H9 (cell line): ENCODE data around the gene RANGAP1. TPM values are rescaled to one million over a fixed set of nuclear protein-coding genes. Genes with fewer than 3 reads are reported as not detected.

Source experiments
- DNase-seq: peaks from one replicate; pipeline ENCODE4 v3.0.0-alpha.2; 2017
- H2AFZ ChIP-seq: one replicate; pipeline ENCODE4 v1.6.1; 2013; ENCODE audit warnings: mild to moderate bottlenecking, low read length, control low read depth, moderate library complexity
- H2AK5ac ChIP-seq: 2 replicates; pipeline ENCODE4 v1.6.1; 2013; ENCODE audit warnings: low read length, control low read depth, mixed read lengths; ENCODE audit not compliant: insufficient read length
- H2BK120ac ChIP-seq: one replicate; pipeline ENCODE4 v1.6.1; 2013; ENCODE audit warnings: low read depth, mild to moderate bottlenecking, low read length, control low read depth, inconsistent platforms; ENCODE audit not compliant: poor library complexity, severe bottlenecking
- H2BK12ac ChIP-seq: 2 replicates; pipeline ENCODE4 v1.6.1; 2013; ENCODE audit warnings: low read length, control low read depth, mixed read lengths, low read depth; ENCODE audit not compliant: insufficient read length
- H2BK15ac ChIP-seq: 2 replicates; pipeline ENCODE4 v1.6.1; 2013; ENCODE audit warnings: low read depth, low read length, control low read depth
- H2BK20ac ChIP-seq: one replicate; pipeline ENCODE4 v1.6.1; 2013; ENCODE audit warnings: low read depth, mild to moderate bottlenecking, low read length, control low read depth, inconsistent platforms; ENCODE audit not compliant: poor library complexity, severe bottlenecking
- H2BK5ac ChIP-seq: 2 replicates; pipeline ENCODE4 v1.6.1; 2013; ENCODE audit warnings: low read length, control low read depth, mixed read lengths; ENCODE audit not compliant: insufficient read length
- H3K14ac ChIP-seq: 2 replicates; pipeline ENCODE4 v1.6.1; 2013; ENCODE audit warnings: low read length, control low read depth; ENCODE audit not compliant: insufficient read depth
- H3K18ac ChIP-seq: 2 replicates; pipeline ENCODE4 v1.6.1; 2013; ENCODE audit warnings: low read depth, mild to moderate bottlenecking, mixed read lengths, low read length, control low read depth; ENCODE audit not compliant: insufficient read length
- H3K23ac ChIP-seq: 2 replicates; pipeline ENCODE4 v1.6.1; 2013; ENCODE audit warnings: low read length, control low read depth, mixed read lengths, low read depth; ENCODE audit not compliant: insufficient read length
- H3K23me2 ChIP-seq: 2 replicates; pipeline ENCODE4 v1.6.1; 2013; ENCODE audit warnings: low read depth, mild to moderate bottlenecking, mixed read lengths, low read length, control low read depth; ENCODE audit not compliant: insufficient read length, poor library complexity, severe bottlenecking
- H3K27ac ChIP-seq: 2 replicates; pipeline ENCODE4 v1.5.1; 2013; ENCODE audit warnings: low read length, control low read depth, mixed read lengths, low read depth; ENCODE audit not compliant: insufficient read length
- H3K27me3 ChIP-seq: 2 replicates; pipeline ENCODE4 v1.6.1; 2013; ENCODE audit warnings: low read length, control low read depth, inconsistent platforms; ENCODE audit not compliant: insufficient read depth
- H3K4ac ChIP-seq: 2 replicates; pipeline ENCODE4 v1.6.1; 2013; ENCODE audit warnings: low read depth, mild to moderate bottlenecking, control low read depth, inconsistent platforms, low read length, moderate library complexity
- H3K4me1 ChIP-seq: 2 replicates; pipeline ENCODE4 v1.6.1; 2013; ENCODE audit warnings: low read length, control low read depth, inconsistent platforms; ENCODE audit not compliant: insufficient read depth
- H3K4me2 ChIP-seq: 2 replicates; pipeline ENCODE4 v1.6.1; 2013; ENCODE audit warnings: low read length, control low read depth, mixed read lengths; ENCODE audit not compliant: insufficient read length, insufficient read depth
- H3K56ac ChIP-seq: 2 replicates; pipeline ENCODE4 v1.6.1; 2013; ENCODE audit warnings: low read depth, mild to moderate bottlenecking, mixed read lengths, low read length, control low read depth; ENCODE audit not compliant: insufficient read length
- H3K79me1 ChIP-seq: 2 replicates; pipeline ENCODE4 v1.6.1; 2013; ENCODE audit warnings: low read depth, mild to moderate bottlenecking, moderate library complexity, low read length, control low read depth, inconsistent platforms; ENCODE audit not compliant: insufficient read depth, poor library complexity, severe bottlenecking
- H3K79me2 ChIP-seq: 2 replicates; pipeline ENCODE4 v1.6.1; 2013; ENCODE audit warnings: low read length, control low read depth, inconsistent platforms; ENCODE audit not compliant: insufficient read depth
- H3K9ac ChIP-seq: 2 replicates; pipeline ENCODE4 v1.6.1; 2013; ENCODE audit warnings: low read length, control low read depth, mixed read lengths; ENCODE audit not compliant: insufficient read length; ENCODE audit errors: extremely low read depth
- H3K9me3 ChIP-seq: one replicate; pipeline ENCODE4 v1.6.1; 2013; ENCODE audit warnings: low read depth, low read length, inconsistent platforms; ENCODE audit not compliant: control insufficient read depth
- H3T11ph ChIP-seq: one replicate; pipeline ENCODE4 v1.6.1; 2013; ENCODE audit warnings: mild to moderate bottlenecking, low read length, control low read depth, inconsistent platforms
- H4K20me1 ChIP-seq: one replicate; pipeline ENCODE4 v1.6.1; 2013; ENCODE audit not compliant: control insufficient read depth, insufficient read length, insufficient read depth
- H4K5ac ChIP-seq: 2 replicates; pipeline ENCODE4 v1.6.1; 2013; ENCODE audit warnings: low read depth, mild to moderate bottlenecking, mixed read lengths, low read length, control low read depth; ENCODE audit not compliant: insufficient read length
- H4K8ac ChIP-seq: replicated peaks from 2 replicates; pipeline ENCODE4 v1.6.1; 2013; ENCODE audit warnings: low read length, control low read depth, mixed read lengths, low read depth; ENCODE audit not compliant: insufficient read length
- H4K91ac ChIP-seq: 2 replicates; pipeline ENCODE4 v1.6.1; 2013; ENCODE audit warnings: low read depth, mild to moderate bottlenecking, moderate library complexity, mixed read lengths, low read length, control low read depth; ENCODE audit not compliant: insufficient read length
- H3K27ac Mint-ChIP-seq, 3 experiments: 2 replicates in 2 of 3; 3 replicates in 1 of 3; pipeline ENCODE4 v1.8.0; 2020 to 2021; ENCODE audit warnings: mixed read lengths in 3 of 3, mild to moderate bottlenecking in 1 of 3, moderate library complexity in 1 of 3
- H3K27me3 Mint-ChIP-seq: 2 replicates; pipeline ENCODE4 v1.8.0; 2021; ENCODE audit warnings: low read depth, mild to moderate bottlenecking, moderate library complexity, mixed read lengths
- H3K36me3 Mint-ChIP-seq, 3 experiments: 2 replicates in 2 of 3; 3 replicates in 1 of 3; pipeline ENCODE4 v1.8.0; 2020 to 2021; ENCODE audit warnings: low read depth in 3 of 3, mixed read lengths in 3 of 3; ENCODE audit not compliant: insufficient read depth in 1 of 3
- H3K4me1 Mint-ChIP-seq, 2 experiments: 2 replicates each; pipeline ENCODE4 v1.8.0; 2020; ENCODE audit warnings: mixed read lengths in 2 of 2
- H3K4me3 Mint-ChIP-seq, 2 experiments: 2 replicates in 1 of 2; 3 replicates in 1 of 2; pipeline ENCODE4 v1.8.0; 2020 to 2021; ENCODE audit warnings: mild to moderate bottlenecking in 2 of 2, mixed read lengths in 2 of 2, moderate library complexity in 1 of 2
- H3K9me3 Mint-ChIP-seq, 2 experiments: 2 replicates in 1 of 2; 3 replicates in 1 of 2; pipeline ENCODE4 v1.8.0; 2020; ENCODE audit warnings: mild to moderate bottlenecking in 2 of 2, mixed read lengths in 2 of 2, moderate library complexity in 1 of 2
- CTCF ChIP-seq: fragments of 200-600 bp; sonication (generic); conservative IDR thresholded peaks from 3 replicates; pipeline ENCODE4 v1.8.0; 2021; ENCODE audit warnings: antibody characterized with exemption, mild to moderate bottlenecking
- WGBS: extraction: QIAGEN DNeasy Blood & Tissue Kit; methylation state at CpG from one replicate; pipeline ENCODE4 v1.1.7; 2013; ENCODE audit warnings: missing lambda C conversion rate, low lambda C conversion rate, mixed read lengths; ENCODE audit not compliant: insufficient read length; ENCODE audit errors: extremely low coverage; 5-methylcytosine and 5-hydroxymethylcytosine counted together
- total RNA-seq: library from RNA; stranded (reverse); gene quantifications from 2 replicates; pipeline ENCODE4 v1.2.1, GENCODE V29; 2021

Gene RANGAP1
- total RNA-seq, 1 experiment from 2014 or later, result 130 TPM

DNA sequence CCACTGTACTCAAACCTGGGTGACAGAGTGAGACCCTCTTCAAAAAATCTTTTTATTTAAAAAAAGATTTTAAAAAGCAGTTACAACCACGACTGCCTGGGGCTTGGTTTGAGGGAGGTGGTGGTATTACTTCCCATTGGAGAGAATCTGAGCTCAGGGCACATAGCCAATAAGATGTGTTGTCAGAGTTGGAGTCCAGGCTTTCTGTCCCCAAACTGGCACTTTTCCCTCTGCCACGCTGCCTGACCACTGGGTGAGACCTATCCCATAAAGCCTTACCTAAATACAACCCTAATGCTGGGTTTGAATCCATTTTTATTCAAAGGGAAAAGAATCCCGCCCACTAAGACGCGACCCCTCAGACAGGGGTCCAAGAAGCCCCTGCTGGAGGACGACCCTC lies 56.8 kb downstream of the RANGAP1 start:
- DNase-seq, result no peak

More for the DNA sequence above, 56.8 kb downstream of the RANGAP1 start:
- Histone ChIP-seq H2BK120ac (no peak overlapping the region), H2BK5ac (no peak overlapping the region), H2AFZ (no peak overlapping the region), H3K4ac (no peak overlapping the region), H3K27ac (no peak overlapping the region), H3K14ac (no peak overlapping the region), H4K8ac (no peak overlapping the region), H4K20me1 (no peaks in the 10 kb centered on the region), H3K23ac (no peak overlapping the region), H3K79me2 (no peaks in the 10 kb centered on the region), H2BK12ac (no peak overlapping the region), H2BK20ac (no peak overlapping the region), H3K18ac (no peak overlapping the region), H3K27me3 (no peaks in the 10 kb centered on the region; the same call in 1 of the 2 replicates), H3K4me1 (no peaks in the 10 kb centered on the region), H3T11ph (no peak overlapping the region), H3K79me1 (no peaks in the 10 kb centered on the region), H3K9me3 (no peaks in the 10 kb centered on the region), H3K23me2 (no peaks in the 10 kb centered on the region), H3K56ac (no peak overlapping the region), H2AK5ac (no peak overlapping the region), H4K5ac (no peak overlapping the region), H3K4me2 (no peak overlapping the region), H4K91ac (no peak overlapping the region), H3K9ac (no peak overlapping the region), H2BK15ac (no peak overlapping the region)
- no peak overlapping the region for H3K27ac Mint-ChIP-seq
- H3K4me3 Mint-ChIP-seq, result no peak overlapping the region
- H3K9me3 Mint-ChIP-seq, result no peaks in the 10 kb centered on the region
- no peak for TF ChIP-seq CTCF
- peaks cover 9 to 59% (median 34%) of the 10 kb centered on the region in 3 experiments; a peak in 6 of 7 replicates for H3K36me3 Mint-ChIP-seq
- no CpG with 5 or more reads among the region's 6 CpGs for WGBS
- H3K27me3 Mint-ChIP-seq, result no peaks in the 10 kb centered on the region
- no peaks in the 10 kb centered on the region for H3K4me1 Mint-ChIP-seq
